DOHH2 (cell line): ENCODE data around the gene ARHGEF4.

ENCODE experiments used
- H3F3A ChIP-seq: fragments of 200-600 bp; sonication (generic), shearing (Covaris generic); 2 replicates; pipeline ENCODE4 v1.6.0; 2016; ENCODE audit warnings: antibody characterized with exemption, mild to moderate bottlenecking; ENCODE audit not compliant: control insufficient read depth, insufficient read depth
- H3K27ac ChIP-seq: fragments of 200-600 bp; sonication (generic); 2 replicates; pipeline ENCODE4 v1.5.1; 2014; ENCODE audit warnings: low read depth, mild to moderate bottlenecking, low read length, moderate library complexity
- H3K27me3 ChIP-seq: fragments of 200-600 bp; sonication (generic); 2 replicates; pipeline ENCODE4 v1.6.1; 2014; ENCODE audit warnings: mild to moderate bottlenecking, low read length, mixed read lengths; ENCODE audit not compliant: control insufficient read depth
- H3K36me3 ChIP-seq: fragments of 200-600 bp; sonication (generic); 2 replicates; pipeline ENCODE4 v1.6.1; 2014; ENCODE audit warnings: mild to moderate bottlenecking, low read length, moderate library complexity, mixed read lengths; ENCODE audit not compliant: control insufficient read depth
- H3K4me1 ChIP-seq: fragments of 200-600 bp; sonication (generic); 2 replicates; pipeline ENCODE4 v1.6.1; 2014; ENCODE audit warnings: mild to moderate bottlenecking, low read length, mixed read lengths; ENCODE audit not compliant: control insufficient read depth
- H3K4me2 ChIP-seq: fragments of 200-600 bp; sonication (generic); 2 replicates; pipeline ENCODE4 v1.6.0; 2014; ENCODE audit warnings: mild to moderate bottlenecking, low read length, moderate library complexity
- H3K4me3 ChIP-seq: fragments of 200-600 bp; sonication (generic); 2 replicates; pipeline ENCODE4 v1.5.1; 2014; ENCODE audit warnings: mild to moderate bottlenecking, low read length, mixed read lengths
- H3K79me2 ChIP-seq: fragments of 200-600 bp; sonication (generic); 2 replicates; pipeline ENCODE4 v1.6.1; 2014; ENCODE audit warnings: mild to moderate bottlenecking, low read length, mixed read lengths; ENCODE audit not compliant: control insufficient read depth
- H3K9me2 ChIP-seq: fragments of 200-600 bp; sonication (generic); replicated peaks from 2 replicates; pipeline ENCODE4 v1.6.1; 2014; ENCODE audit warnings: mild to moderate bottlenecking, low read length, mixed read lengths; ENCODE audit not compliant: control insufficient read depth
- H3K9me3 ChIP-seq: fragments of 200-600 bp; sonication (generic); 2 replicates; pipeline ENCODE4 v1.6.1; 2014; ENCODE audit warnings: antibody characterized with exemption, low read length, mixed read lengths; ENCODE audit not compliant: control insufficient read depth, insufficient read depth
- H4K20me1 ChIP-seq: fragments of 200-600 bp; sonication (generic); 2 replicates; pipeline ENCODE4 v1.6.0; 2014; ENCODE audit warnings: low read depth, mild to moderate bottlenecking, antibody characterized with exemption, low read length, moderate library complexity; ENCODE audit not compliant: control insufficient read depth, insufficient read depth
- CTCF ChIP-seq: fragments of 200-600 bp; sonication (generic); IDR thresholded peaks from one replicate; pipeline ENCODE4 v1.5.1; 2014; ENCODE audit warnings: antibody characterized with exemption, mild to moderate bottlenecking, low read depth, low read length; ENCODE audit not compliant: poor library complexity, severe bottlenecking
- EZH2phosphoT487 ChIP-seq: fragments of 200-600 bp; sonication (generic); IDR thresholded peaks from 2 replicates; pipeline ENCODE4 v1.6.1; 2017; ENCODE audit warnings: borderline replicate concordance, mild to moderate bottlenecking, antibody characterized with exemption, low read length, moderate library complexity, mixed read lengths

The ARHGEF4 gene

GRCh38 chr2:131042148-131042775 is 205.5 kb downstream of the ARHGEF4 start:
- no peaks in the 10 kb centered on the region for H3K9me3 ChIP-seq
- peaks cover 7% of the 10 kb centered on the region for H3K36me3 ChIP-seq
- no peak overlapping the region for H3K4me3 ChIP-seq
- H3K27me3 ChIP-seq = no peaks in the 10 kb centered on the region
- H4K20me1 ChIP-seq = no peaks in the 10 kb centered on the region
- TF ChIP-seq CTCF (no peak), EZH2phosphoT487 (no peak)
- no peaks in the 10 kb centered on the region for H3K79me2 ChIP-seq
- no peaks in the 10 kb centered on the region for H3K9me2 ChIP-seq
- H3F3A ChIP-seq = no peaks in the 10 kb centered on the region
- H3K4me1 ChIP-seq = no peaks in the 10 kb centered on the region
- H3K27ac ChIP-seq = no peak overlapping the region
- no peak overlapping the region for H3K4me2 ChIP-seq

GRCh38 chr2:131043199-131044074 is 206.7 kb downstream of the ARHGEF4 start:
- Histone ChIP-seq H3F3A (peaks cover 4% of the 10 kb centered on the region; the same call in 1 of the 2 replicates), H4K20me1 (no peaks in the 10 kb centered on the region), H3K27ac (no peak overlapping the region), H3K36me3 (peaks cover 14% of the 10 kb centered on the region), H3K4me3 (no peak overlapping the region), H3K4me2 (no peak overlapping the region), H3K79me2 (no peaks in the 10 kb centered on the region), H3K4me1 (no peaks in the 10 kb centered on the region), H3K27me3 (no peaks in the 10 kb centered on the region), H3K9me2 (no peaks in the 10 kb centered on the region), H3K9me3 (no peaks in the 10 kb centered on the region)
- TF ChIP-seq EZH2phosphoT487 (no peak), CTCF (no peak)

- Histone ChIP-seq H3K36me3 (peaks cover 22% of the 10 kb centered on the region), H3K79me2 (no peaks in the 10 kb centered on the region), H3F3A (peaks cover 4% of the 10 kb centered on the region; the same call in 1 of the 2 replicates), H3K4me2 (no peak overlapping the region), H3K4me1 (peaks cover 4% of the 10 kb centered on the region), H3K27me3 (no peaks in the 10 kb centered on the region), H3K4me3 (no peak overlapping the region), H4K20me1 (no peaks in the 10 kb centered on the region), H3K9me3 (no peaks in the 10 kb centered on the region), H3K9me2 (no peaks in the 10 kb centered on the region), H3K27ac (no peak overlapping the region)
- TF ChIP-seq CTCF = no peak
- no peak for TF ChIP-seq EZH2phosphoT487
Measured at GRCh38 chr2:131044075-131044756, 207.5 kb downstream of the ARHGEF4 start.
